Testis (tissue), 3 donors: Measurements from ENCODE around the gene GLIS1. TPM values are rescaled to one million over a fixed set of nuclear protein-coding genes. Genes with fewer than 3 reads are reported as not detected.

Source experiments
- DNase-seq: peaks from one replicate; pipeline ENCODE4 v3.0.0-alpha.2; 2019
- H3K27ac ChIP-seq, 2 donors: fragments of 200-600 bp; sonication (generic); one replicate each; pipeline ENCODE4 v1.5.1; 2019
- H3K27me3 ChIP-seq: fragments of 200-600 bp; sonication (generic); one replicate; pipeline ENCODE4 v1.5.1; 2019
- H3K36me3 ChIP-seq: fragments of 200-600 bp; sonication (generic); one replicate; pipeline ENCODE4 v1.5.1; 2017; ENCODE audit warnings: low read depth; ENCODE audit errors: missing control alignments
- H3K4me1 ChIP-seq: fragments of 200-600 bp; sonication (generic); one replicate; pipeline ENCODE4 v1.5.1; 2019
- H3K4me3 ChIP-seq, 2 donors: fragments of 200-600 bp; sonication (generic); one replicate each; pipeline ENCODE4 v1.5.1; 2017 to 2019
- H3K9me3 ChIP-seq: fragments of 200-600 bp; sonication (generic); one replicate; pipeline ENCODE4 v1.5.1; 2017
- POLR2A ChIP-seq: fragments of 450-650 bp; IDR thresholded peaks from one replicate; pipeline ENCODE4 v1.6.1; 2017; ENCODE audit warnings: antibody characterized with exemption, mild to moderate bottlenecking, moderate library complexity
- WGBS, 2 donors: methylation state at CpG; one replicate each; pipeline ENCODE4 v1.1.5; 2018; 5-methylcytosine and 5-hydroxymethylcytosine counted together
- intact Hi-C: fragments of 100-400 bp; cut with DNase I; formaldehyde crosslinking; loops from one replicate; pipeline ENCODE4 v1.15.1; 2023; ENCODE audit warnings: low total_unique reads
- polyA plus RNA-seq: library from polyadenylated mRNA; stranded (reverse); fragments of 350-450 nt; fragmentation: Illumina TruSeq; extraction: RNeasy Lipid Tissue Mini Kit (QIAGEN cat#74804); gene quantifications from one replicate; pipeline ENCODE4 v1.2.3, GENCODE V29; 2014; ENCODE audit warnings: low read depth, low replicate concordance; ENCODE audit not compliant: insufficient read depth
- total RNA-seq, 2 donors: library from RNA; depleted of rRNA; stranded (reverse); fragments of >200 nt; gene quantifications; one replicate each; pipeline ENCODE4 v1.2.3, GENCODE V29; 2016
- TF ChIP-seq, protein P1 (sequence below), 3 experiments: fragments of 450-650 bp in 2 of 3; fragments of 200-600 bp in 1 of 3; sonication (generic) in 1 of 3; IDR thresholded peaks; one replicate each; pipeline ENCODE4 v1.5.1; 2016 to 2019; ENCODE audit warnings: antibody characterized with exemption in 3 of 3, mild to moderate bottlenecking in 2 of 3, moderate library complexity in 1 of 3

GLIS1 gene
- total and polyA plus RNA-seq, 3 donors from 2014 or later = 2.9 to 6.1 (median 3.8) TPM

DNA sequence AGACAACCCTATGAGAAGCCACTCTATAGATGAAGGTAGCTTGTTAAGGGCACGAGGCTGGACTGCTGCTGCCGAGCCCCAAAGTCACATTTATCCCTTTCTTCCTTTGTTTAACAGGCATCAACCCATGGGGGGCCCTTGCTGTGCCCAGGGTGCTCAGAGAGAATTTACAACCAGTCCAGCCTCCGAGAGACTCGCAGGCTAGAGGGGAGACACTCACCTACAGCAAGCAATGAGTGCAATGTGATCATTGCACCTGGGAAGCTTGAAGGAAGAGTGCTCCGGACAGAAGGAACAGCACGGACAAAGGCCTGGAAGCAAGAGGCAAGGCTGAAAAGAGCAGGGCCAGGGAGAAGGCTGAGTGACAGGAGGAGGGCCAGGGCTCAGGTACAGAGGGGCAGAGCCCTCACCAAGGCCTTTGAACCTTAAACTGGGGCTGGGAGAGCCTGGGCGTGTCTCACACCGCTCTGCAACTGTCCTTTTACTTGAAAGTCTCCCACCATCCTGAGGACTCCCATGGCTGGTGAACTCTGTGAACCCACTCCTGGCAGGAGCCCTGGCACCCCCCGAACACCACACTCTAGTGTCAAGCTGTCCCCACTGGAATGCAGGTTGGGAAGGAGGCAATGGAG is 252.5 kb downstream of the GLIS1 start:
- Histone ChIP-seq H3K9me3 (no peaks in the 10 kb centered on the region), H3K27ac (no peak overlapping the region), H3K4me1 (no peaks in the 10 kb centered on the region), H3K4me3 (no peak overlapping the region), H3K27me3 (no peaks in the 10 kb centered on the region), H3K36me3 (no peaks in the 10 kb centered on the region)
- DNase-seq = no peak
- WGBS, 2 donors = 82 to 86% methylated on average over 9 of the region's 9 CpGs
- TF ChIP-seq, protein P1, sequence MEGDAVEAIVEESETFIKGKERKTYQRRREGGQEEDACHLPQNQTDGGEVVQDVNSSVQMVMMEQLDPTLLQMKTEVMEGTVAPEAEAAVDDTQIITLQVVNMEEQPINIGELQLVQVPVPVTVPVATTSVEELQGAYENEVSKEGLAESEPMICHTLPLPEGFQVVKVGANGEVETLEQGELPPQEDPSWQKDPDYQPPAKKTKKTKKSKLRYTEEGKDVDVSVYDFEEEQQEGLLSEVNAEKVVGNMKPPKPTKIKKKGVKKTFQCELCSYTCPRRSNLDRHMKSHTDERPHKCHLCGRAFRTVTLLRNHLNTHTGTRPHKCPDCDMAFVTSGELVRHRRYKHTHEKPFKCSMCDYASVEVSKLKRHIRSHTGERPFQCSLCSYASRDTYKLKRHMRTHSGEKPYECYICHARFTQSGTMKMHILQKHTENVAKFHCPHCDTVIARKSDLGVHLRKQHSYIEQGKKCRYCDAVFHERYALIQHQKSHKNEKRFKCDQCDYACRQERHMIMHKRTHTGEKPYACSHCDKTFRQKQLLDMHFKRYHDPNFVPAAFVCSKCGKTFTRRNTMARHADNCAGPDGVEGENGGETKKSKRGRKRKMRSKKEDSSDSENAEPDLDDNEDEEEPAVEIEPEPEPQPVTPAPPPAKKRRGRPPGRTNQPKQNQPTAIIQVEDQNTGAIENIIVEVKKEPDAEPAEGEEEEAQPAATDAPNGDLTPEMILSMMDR (IDR thresholded peaks at IDR 0.05) = no peak
- TF ChIP-seq POLR2A = no peak
- intact Hi-C loops = loop anchor here (10.0 kb wide), 1 partner anchor 268 kb away; no protein-coding TSS in a partner anchor

GRCh38 chr1:53485478-53486394 is 253.2 kb downstream of the GLIS1 start:
- H3K27ac ChIP-seq = no peak overlapping the region
- H3K4me1 ChIP-seq = no peaks in the 10 kb centered on the region
- no peaks in the 10 kb centered on the region for H3K36me3 ChIP-seq
- no peak overlapping the region for H3K4me3 ChIP-seq
- no peaks in the 10 kb centered on the region for H3K9me3 ChIP-seq
- no peak for TF ChIP-seq POLR2A
- TF ChIP-seq, protein P1 (IDR thresholded peaks at IDR 0.05) = peak; percentile 61 to 83 (median 79)
- intact Hi-C loops = loop anchor here (10.0 kb wide), 1 partner anchor 269 kb away; no protein-coding TSS in a partner anchor
- peak; percentile 88 for DNase-seq
- no peaks in the 10 kb centered on the region for H3K27me3 ChIP-seq
- 25 to 42% methylated on average over 21 to 27 of the region's 27 CpGs for WGBS, 2 donors

DNA sequence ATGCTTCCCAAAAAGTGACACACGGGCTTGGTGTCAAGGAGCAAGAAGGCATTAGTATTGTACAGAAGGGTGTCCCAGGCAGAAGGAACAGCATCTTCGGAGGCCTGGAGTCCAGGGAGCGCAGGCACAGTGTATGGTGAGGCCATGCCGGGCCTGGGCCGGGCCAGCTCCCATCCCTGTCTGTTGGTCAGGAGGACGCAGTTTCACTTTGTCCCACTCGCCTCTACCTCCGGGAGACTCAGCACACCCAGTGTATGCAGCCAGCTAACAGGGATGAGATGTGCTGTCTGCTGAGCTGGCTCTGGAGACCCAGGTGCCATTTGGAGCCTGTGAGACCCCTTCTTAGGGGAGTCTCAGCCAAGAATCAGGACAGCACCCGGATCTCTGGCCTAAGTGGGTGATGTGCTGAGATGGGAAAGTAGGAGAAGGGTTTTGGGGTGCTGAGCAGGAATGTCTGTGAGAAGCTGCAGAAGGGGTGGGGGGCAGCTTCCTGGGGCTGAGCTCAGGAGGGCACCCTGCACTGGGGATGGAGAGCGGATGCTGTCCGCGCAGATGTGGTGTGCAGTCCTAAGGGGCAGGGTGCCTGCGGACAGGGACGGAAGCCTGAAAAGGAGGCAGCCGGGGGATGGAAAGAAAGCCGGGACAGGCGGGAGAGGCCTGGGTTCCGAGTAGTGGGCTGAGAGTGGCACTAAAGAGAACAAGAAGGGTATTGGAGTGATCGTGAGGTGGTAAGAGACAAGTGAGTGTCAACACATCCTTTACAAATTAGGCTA is 254.1 kb downstream of the GLIS1 start:
- Histone ChIP-seq H3K36me3 (no peaks in the 10 kb centered on the region), H3K4me3 (no peak overlapping the region), H3K27ac (no peak overlapping the region), H3K27me3 (no peaks in the 10 kb centered on the region), H3K9me3 (no peaks in the 10 kb centered on the region), H3K4me1 (no peaks in the 10 kb centered on the region)
- DNase-seq = no peak
- TF ChIP-seq, protein P1 (IDR thresholded peaks at IDR 0.05) = no peak
- no peak for TF ChIP-seq POLR2A
- intact Hi-C loops = loop anchor here (10.0 kb wide), 1 partner anchor 270 kb away; no protein-coding TSS in a partner anchor
- 73 to 81% methylated on average over 11 to 19 of the region's 19 CpGs for WGBS, 2 donors

DNA sequence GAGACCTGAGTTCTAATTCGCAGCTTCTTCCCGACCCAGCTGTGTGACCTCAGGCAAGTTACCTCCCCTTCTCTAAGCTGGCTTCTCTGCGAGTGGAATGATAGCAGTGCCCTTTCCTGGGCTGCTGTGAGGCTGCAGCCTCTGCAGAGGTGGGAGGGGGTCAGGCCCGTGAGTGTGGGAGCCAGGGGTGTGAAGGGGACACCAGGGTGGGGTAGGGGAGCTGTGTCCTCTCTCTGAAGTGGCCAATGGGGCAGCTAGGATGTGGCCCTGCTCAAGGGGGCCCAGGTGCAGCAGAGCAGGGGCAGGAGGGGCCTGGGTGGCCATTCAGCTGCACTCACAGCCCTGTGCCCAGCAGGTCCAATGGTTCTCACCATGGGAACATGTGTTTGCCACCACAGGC is 255.3 kb downstream of the GLIS1 start:
- H3K4me1 ChIP-seq = no peaks in the 10 kb centered on the region
- DNase-seq = no peak
- H3K36me3 ChIP-seq = no peaks in the 10 kb centered on the region
- H3K27me3 ChIP-seq = no peaks in the 10 kb centered on the region
- no peak for TF ChIP-seq POLR2A
- TF ChIP-seq, protein P1 (IDR thresholded peaks at IDR 0.05) = no peak
- intact Hi-C loops = loop anchor here (10.0 kb wide), 1 partner anchor 271 kb away; no protein-coding TSS in a partner anchor
- 89 to 98% methylated on average over 4 of the region's 4 CpGs for WGBS, 2 donors
- H3K4me3 ChIP-seq = no peak overlapping the region
- no peaks in the 10 kb centered on the region for H3K9me3 ChIP-seq
- H3K27ac ChIP-seq = no peak overlapping the region
